Activated T-cell treated with anti-CD3 and anti-CD28 coated beads for 1 hour (primary cell): ENCODE measurements around the gene FADS1.
A peak's percentile ranks its signal among the peaks of the same experiment; 100 is the strongest.

Experiments
- DNase-seq: peaks from one replicate; pipeline ENCODE4 v3.0.0-alpha.2; 2020; ENCODE audit warnings: low read depth

FADS1 gene

GRCh38 chr11:61846362-61847020, 29.7 kb upstream of the FADS1 start:
- DNase-seq = no peak

DNA sequence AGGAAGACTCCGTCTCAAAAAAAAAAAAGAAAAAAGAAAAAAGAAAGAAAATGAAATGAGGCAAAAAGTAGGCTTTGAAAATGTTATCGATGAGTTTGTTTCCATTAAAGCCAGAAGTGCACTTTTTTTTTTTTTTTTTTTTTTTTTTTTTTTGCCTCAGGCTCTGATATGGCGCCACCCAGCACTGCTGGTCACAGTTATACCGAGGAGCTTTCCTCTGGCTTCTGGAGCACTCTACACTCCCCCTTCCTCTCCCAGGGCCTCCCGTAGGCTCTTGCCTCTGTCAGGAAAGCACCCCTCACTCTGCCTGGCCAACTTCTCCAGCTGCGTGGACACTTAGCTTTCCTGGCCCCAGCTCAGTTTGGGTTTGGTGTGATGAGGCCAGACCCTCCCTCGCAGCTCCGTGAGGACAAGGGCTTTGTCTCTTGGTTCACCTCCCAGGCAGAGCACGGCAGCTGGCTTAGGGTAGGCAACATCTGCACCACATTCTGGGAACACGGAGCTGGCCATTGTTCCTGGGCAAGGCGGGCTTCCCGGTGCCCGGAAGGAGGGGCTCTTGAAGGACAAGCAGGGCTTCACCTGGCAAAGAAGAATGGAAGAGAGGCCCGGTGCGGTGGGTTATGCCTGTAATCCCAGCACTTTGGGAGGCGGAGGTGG, 28.2 kb upstream of the FADS1 start:
- no peak for DNase-seq

- DNase-seq = no peak
These were observed 25.7 kb upstream of the FADS1 start for GRCh38 chr11:61842528-61842820.

- DNase-seq = no peak
These were observed 25.1 kb upstream of the FADS1 start for GRCh38 chr11:61841636-61842527.

DNA sequence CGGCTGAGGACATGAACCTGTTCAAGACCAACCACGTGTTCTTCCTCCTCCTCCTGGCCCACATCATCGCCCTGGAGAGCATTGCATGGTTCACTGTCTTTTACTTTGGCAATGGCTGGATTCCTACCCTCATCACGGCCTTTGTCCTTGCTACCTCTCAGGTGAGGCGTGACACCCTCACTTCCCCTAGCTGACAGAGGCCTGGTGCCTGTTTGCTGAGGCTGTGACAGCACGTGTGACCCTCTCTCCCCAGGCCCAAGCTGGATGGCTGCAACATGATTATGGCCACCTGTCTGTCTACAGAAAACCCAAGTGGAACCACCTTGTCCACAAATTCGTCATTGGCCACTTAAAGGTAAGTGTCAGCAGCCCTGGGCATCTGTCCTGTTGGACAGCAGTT, 23.6 kb upstream of the FADS1 start:
- DNase-seq = no peak

DNA sequence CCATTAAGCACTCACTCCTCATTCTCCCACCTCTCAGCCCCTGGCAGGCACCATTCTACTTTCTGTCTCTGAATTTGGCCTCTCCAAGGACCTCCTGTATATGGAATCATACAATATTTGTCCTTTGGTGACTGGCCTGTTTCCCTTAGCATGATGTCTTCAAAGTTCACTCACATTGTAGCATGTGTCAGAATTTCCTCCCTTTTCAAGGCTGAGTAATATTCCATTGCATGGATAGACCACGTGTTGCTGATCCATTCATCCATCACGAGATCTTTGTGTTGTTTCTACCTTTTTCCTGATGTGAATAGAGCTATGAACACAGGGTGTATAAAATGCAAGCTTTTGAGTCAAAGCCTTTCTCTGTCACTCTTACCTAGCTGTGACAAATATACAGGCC, 22.9 kb upstream of the FADS1 start:
- DNase-seq = no peak

DNA sequence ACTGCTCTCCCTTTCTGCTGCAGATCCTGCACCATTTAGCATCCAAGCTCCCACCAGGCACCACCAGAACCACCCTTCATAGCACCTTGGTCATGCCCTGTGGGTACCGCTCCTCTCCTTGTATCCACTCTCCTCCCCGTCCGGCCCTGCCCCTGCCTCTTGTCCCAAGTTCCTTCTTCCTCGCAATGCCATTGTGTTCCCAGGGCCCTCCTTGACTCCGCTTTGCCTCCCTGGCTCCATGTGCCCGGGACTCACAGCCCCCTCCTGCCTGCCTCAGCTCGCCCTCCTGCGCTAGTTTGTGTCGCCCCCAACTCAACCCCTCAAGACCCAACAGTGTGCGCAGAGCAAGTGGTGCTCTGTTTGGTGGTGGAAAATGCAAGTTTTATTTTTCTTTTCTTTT, 22.1 kb upstream of the FADS1 start:
- DNase-seq = no peak

GRCh38 chr11:61838501-61838900, 21.7 kb upstream of the FADS1 start:
- no peak for DNase-seq

DNA sequence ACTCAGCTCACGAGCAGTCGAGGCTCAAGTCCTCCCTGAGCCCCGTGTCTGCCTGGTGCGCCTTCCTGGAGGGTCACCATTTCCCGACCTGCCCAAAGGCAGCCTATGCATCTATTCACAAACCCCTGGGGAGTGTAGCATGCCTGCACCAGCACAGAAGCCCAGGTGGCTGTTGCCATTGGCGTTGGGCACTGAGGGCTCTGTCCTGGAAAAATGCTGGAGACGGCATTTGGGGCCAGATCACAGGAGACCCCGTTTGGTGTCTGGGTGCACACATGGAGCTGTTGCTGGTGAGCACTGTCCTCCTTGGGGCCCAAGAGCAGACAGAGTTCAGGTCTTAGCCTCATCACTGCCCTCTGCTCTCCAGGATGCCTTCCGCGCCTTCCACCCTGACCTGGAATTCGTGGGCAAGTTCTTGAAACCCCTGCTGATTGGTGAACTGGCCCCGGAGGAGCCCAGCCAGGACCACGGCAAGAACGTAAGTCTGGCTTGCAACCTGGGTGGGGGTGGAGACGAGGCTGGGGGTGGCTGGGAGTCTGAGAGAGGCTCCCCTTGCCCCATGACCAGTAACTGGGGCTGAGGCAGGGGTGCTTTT, 20.7 kb upstream of the FADS1 start:
- no peak for DNase-seq

DNA sequence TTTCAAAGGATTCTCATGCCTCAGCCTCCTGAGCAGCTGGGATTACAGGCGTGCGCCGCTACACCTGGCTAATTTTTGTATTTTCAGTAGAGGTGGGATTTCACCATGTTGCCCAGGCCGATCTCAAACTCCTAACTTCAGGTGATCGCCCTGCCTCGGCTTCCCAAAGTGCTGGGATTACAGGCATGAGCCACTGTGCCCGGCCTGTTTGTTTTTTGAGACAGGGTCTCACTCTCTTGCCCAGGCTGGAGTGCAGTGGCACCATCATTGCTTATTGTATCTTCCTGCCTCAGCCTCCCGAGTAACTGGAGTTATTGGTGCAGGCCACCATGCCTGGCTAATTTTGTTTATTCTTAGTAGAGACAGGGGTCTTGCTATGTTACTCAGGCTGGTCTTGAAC, 19.4 kb upstream of the FADS1 start:
- DNase-seq = no peak

- no peak for DNase-seq
These were observed 17.7 kb upstream of the FADS1 start for GRCh38 chr11:61834278-61835048.

DNA sequence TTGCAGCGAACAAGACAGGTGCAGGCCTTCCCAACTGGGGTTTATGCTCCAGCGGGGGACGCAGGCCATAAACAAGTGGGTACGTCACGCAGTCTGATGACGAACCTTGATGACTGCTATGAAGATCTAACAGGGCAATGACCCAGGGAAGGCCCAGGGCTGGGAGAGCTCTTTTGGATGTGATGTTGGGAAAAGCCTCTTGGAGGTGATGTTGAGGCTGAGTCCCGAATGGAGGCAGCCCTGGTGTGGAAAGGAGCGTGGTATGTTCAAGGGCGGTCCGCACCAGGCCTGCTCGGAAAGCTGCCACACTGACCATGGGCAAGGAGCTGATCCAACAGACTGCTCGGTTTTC, 17.1 kb upstream of the FADS1 start:
- no peak for DNase-seq

DNA sequence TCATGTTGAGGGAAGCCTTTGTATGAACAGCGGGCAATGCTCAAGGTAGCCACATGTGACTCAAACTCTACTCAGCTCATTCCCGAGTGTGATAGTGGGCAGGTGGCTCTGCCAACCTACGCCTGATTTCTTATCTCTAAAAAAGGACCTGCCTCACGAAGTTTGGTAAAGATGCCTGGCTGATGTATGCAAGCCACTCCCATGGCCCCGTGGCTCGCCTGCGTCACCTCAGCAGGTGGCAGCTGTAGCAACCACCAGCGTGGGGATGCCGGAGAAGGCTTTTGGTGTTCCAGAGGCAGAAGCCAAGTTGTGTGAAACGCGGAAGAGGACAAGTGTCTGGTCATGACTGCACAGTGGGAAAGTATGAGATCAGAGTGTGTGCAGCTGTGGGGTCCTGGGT, 16.7 kb upstream of the FADS1 start:
- DNase-seq = no peak

GRCh38 chr11:61832754-61833153, 16.0 kb upstream of the FADS1 start:
- no peak for DNase-seq

- no peak for DNase-seq
These were observed 15.4 kb upstream of the FADS1 start for GRCh38 chr11:61832207-61832606.

- no peak for DNase-seq
These were observed 13.7 kb upstream of the FADS1 start for GRCh38 chr11:61830237-61831105.

- no peak for DNase-seq
These were observed 13.0 kb upstream of the FADS1 start for GRCh38 chr11:61829806-61830205.

- no peak for DNase-seq
These were observed 12.0 kb upstream of the FADS1 start for GRCh38 chr11:61828629-61829407.

DNA sequence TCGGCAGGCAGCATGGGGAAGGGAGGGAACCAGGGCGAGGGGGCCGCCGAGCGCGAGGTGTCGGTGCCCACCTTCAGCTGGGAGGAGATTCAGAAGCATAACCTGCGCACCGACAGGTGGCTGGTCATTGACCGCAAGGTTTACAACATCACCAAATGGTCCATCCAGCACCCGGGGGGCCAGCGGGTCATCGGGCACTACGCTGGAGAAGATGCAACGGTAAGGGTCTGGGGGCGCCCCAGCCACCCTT, 11.5 kb upstream of the FADS1 start:
- no peak for DNase-seq

GRCh38 chr11:61827571-61828378, 11.0 kb upstream of the FADS1 start, which contains the start of gene FADS2:
Gene FADS2, plus strand, starts transcription at chr11:61828300. Its CDS starts 91 bp downstream, at chr11:61828391.
- DNase-seq = peak; percentile 44
